Mononuclear cell (primary cell): ENCODE measurements around the gene ABTB1. TPM values are rescaled to one million over a fixed set of nuclear protein-coding genes. Genes with fewer than 3 reads are reported as not detected.

Experiments used
- H3K27me3 ChIP-seq: 2 replicates; pipeline ENCODE4 v1.6.0; 2011; ENCODE audit warnings: low read length, control low read depth; ENCODE audit not compliant: insufficient read depth
- H3K4me1 ChIP-seq: 2 replicates; pipeline ENCODE4 v1.5.1; 2011; ENCODE audit warnings: mild to moderate bottlenecking, low read length, control low read depth; ENCODE audit not compliant: insufficient read depth
- H3K4me3 ChIP-seq: 2 replicates; pipeline ENCODE4 v1.5.1; 2011; ENCODE audit warnings: mild to moderate bottlenecking, low read length, moderate library complexity
- H3K9me3 ChIP-seq: 2 replicates; pipeline ENCODE4 v1.5.1; 2011; ENCODE audit warnings: low read depth, mild to moderate bottlenecking, control low read depth, low read length
- total RNA-seq: library from RNA; depleted of rRNA; stranded (reverse); fragments of >200 nt; gene quantifications from one replicate; pipeline ENCODE4 v1.2.3, GENCODE V29; 2012

The ABTB1 gene
- total RNA-seq, 1 donor, result 27.3 TPM

DNA sequence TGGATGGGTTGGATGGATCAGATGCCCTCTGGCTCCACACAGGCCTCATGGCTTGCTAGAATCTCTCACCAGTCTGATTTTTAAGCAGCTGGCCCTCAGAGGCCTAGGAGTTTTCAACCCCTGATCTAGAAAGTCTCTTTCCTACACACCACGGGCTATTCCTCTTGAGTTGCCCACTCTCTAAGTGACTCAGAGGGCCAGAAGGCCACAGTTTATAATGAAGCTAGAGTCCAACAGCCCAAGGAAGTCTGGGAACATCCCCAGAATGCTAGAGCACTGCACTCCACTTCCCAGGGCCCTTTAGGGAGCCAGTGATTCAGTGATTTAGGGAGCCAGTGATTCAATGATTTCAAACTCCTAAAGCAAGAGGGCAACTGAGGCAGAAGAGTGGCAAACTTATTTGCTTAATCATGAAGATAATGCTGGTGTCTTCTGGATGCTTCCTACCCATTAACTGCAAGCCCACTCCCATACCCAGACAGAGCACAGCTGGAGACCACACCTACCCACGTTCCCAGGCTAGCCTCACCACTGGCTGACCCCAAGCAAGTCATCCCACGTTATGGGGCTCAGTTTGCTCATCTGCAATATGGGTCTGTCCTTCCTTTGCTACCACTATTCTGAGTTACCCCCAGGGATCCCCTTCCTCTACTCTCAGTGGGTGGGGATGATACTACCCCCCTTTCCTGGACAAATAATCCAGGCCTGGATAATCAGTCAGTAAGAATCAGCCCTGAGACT is 36.7 kb downstream of the ABTB1 start:
- Histone ChIP-seq H3K27me3 (no peaks in the 10 kb centered on the region), H3K4me3 (no peak overlapping the region), H3K9me3 (no peaks in the 10 kb centered on the region), H3K4me1 (no peaks in the 10 kb centered on the region)

DNA sequence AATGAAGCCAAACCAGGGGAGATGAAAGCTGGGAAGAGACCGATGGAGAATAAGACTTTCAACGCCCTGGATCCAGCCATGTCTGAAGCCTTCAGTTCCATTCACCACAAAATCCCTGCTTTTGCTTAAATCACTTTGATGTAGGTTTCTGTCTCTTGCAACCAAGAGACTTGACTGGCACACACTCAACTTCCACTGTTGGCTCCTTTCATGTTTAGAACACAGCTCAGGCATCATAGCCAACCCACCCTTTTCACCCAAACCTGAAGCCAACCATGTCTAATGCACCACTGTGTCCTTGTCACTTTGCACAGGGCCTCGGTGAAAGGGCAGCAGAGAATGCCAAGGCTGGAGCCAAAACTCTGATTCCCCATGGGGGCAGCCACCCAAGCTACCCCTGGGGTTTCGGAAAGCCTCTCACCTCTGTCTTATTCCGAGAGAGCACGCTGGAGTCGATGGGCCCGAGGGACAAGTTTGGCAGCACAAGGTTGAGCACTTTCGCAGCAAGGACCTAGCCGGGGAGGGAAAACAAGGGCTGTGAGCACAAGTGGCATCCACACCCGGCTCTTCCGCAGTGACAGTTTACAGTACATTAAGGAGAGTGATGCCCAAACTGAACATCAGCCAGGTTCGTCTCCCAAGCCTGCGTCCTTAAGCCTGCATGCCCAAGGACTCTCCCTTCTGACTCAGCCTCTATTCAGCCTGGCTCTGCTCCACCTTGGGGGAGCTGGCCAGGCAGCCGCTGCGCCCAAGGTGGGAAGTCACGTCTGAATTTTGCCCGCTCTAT is 37.6 kb downstream of the ABTB1 start:
- H3K27me3 ChIP-seq, result no peaks in the 10 kb centered on the region
- no peaks in the 10 kb centered on the region for H3K4me1 ChIP-seq
- no peak overlapping the region for H3K4me3 ChIP-seq
- no peaks in the 10 kb centered on the region for H3K9me3 ChIP-seq

DNA sequence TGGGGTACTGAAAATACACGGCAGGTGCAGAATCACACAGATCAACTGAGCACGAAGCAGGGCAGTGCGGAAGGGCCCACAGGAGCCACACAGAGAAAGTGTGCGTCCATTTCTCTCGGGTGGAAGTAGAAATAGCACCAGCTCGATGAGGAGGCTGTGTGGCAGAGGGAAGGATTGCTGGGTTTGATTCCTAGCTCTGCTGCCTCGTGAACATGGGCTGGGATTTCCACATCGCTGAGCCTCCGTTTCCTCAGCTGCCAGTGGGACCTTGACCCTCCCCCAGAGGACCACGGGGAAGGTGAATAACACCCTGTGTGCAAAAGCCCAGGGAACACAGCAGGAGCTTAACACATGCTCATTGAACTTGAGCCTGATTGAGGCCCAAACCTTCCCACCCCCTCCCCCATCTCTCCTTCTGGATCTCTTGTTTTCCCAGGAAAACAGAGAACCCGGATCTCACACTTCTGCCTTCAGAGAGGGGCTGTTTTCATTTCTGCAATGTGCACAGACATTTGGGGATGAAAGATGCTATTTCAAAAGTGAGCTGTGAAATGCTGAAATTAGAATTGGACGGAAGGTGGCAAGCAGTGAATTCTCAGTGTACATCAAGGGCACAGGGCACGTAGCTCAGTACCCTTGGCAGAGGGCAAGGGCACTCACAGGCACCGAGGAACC is 38.4 kb downstream of the ABTB1 start:
- Histone ChIP-seq H3K4me1 (no peaks in the 10 kb centered on the region), H3K9me3 (no peaks in the 10 kb centered on the region), H3K4me3 (no peak overlapping the region), H3K27me3 (no peaks in the 10 kb centered on the region)

DNA sequence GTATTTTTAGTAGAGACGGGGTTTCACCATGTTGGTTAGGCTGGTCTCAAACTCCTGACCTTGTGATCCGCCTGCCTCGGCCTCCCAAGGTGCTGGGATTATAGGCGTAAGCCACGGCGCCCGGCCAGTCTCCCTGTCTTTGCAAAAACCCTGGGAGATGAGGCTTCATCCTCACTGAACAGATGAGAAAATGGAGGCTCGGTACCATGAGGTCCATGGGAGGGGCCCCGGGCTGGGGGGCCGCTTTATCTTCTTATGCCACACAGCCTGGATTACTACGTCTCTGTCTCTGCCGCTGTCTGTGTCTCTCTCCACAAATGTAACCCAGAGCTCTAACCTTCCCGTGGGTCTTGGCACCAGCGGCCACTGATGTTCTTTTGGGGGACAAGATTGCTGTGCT is 39.1 kb downstream of the ABTB1 start:
- Histone ChIP-seq H3K4me3 (no peak overlapping the region), H3K27me3 (no peaks in the 10 kb centered on the region), H3K9me3 (no peaks in the 10 kb centered on the region), H3K4me1 (no peaks in the 10 kb centered on the region)

DNA sequence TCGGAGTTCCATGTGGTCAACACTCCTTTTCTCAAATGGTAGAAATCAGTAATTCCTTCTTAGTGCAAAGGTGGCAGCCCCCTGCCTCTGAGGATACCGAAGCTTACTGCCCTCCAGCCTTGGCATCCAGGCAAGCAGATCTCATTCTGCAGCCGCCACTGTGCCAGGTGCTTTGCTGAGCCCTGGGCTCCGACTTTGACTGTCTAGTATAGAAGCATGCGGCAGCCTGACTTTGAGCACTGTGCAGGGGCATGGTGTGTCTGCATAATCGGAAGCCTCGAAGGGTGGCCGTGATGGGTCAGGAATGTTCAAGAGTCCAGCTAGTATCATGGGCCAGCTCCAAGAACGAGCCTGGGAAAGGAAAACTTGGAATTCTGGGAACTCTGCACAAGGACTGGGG is 39.7 kb downstream of the ABTB1 start:
- H3K27me3 ChIP-seq, result no peaks in the 10 kb centered on the region
- no peak overlapping the region for H3K4me3 ChIP-seq
- no peaks in the 10 kb centered on the region for H3K9me3 ChIP-seq
- H3K4me1 ChIP-seq, result no peaks in the 10 kb centered on the region

DNA sequence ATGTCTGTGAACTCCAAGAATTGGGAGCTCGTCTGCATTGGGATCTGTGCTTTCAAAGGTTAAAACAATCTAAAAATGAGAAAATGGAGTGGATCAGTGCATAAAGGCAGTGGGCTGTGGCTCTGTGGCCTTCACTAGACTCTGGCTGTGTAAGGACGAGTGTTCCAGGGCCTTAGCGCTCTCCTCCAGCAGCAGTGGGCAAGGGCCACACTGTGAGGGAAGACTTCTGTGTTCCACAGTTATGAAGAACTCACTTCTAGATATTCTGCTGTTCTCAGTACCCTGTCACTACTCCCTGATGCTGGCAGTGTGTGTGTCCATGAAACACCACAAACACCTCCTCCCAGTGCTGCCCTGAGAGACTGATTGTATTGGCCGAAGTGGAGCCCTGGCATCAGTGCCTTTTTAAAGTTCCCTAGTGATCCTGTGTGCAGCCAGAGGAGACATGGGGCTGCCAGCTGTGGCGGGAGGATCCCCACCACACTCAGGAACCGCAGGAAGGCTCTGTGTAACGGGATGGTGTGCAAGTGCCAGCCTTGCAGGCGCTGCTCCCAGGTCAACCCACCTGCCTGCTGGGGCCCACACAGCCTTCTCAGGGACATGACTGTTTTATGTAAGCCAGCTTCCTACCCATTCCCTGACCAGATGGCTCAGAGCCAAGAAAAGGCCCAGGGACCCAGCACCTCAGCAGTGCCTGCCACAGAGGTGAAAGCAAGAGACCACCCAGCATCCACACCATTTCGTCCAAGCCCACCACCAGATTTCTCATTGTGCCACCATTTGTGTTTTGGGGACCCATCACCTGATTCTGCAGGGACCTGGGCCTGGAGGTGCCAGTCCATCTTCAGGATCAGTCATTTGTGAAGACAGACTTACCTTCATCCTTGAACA is 40.4 kb downstream of the ABTB1 start:
- H3K27me3 ChIP-seq, result no peaks in the 10 kb centered on the region
- no peaks in the 10 kb centered on the region for H3K4me1 ChIP-seq

DNA sequence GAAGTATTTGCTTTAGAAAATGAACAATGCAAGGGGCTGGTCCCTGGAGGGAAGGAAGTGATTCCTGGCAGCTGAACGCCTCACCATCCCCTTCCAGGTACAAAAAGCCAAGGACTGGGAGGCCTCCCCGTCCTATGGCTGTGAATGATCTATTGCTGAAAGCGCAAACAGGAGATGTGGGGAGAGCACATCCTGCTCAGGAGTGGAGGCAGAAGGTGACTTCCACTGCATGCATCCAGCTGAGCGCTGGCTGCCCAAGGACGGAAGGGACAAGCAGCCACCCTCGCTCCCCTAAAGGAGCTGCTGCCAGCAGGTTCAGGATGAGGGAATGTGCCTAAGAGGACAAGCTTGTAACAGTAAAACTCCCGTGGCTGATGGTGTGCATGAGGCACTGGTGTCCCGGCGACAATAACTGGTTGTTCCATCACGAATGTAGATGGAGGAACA is 41.4 kb downstream of the ABTB1 start:
- Histone ChIP-seq H3K27me3 (no peaks in the 10 kb centered on the region), H3K9me3 (no peaks in the 10 kb centered on the region), H3K4me1 (no peaks in the 10 kb centered on the region), H3K4me3 (no peak overlapping the region)

More for the DNA sequence above, 40.4 kb downstream of the ABTB1 start:
- H3K4me3 ChIP-seq, result no peak overlapping the region
- H3K9me3 ChIP-seq, result no peaks in the 10 kb centered on the region

DNA sequence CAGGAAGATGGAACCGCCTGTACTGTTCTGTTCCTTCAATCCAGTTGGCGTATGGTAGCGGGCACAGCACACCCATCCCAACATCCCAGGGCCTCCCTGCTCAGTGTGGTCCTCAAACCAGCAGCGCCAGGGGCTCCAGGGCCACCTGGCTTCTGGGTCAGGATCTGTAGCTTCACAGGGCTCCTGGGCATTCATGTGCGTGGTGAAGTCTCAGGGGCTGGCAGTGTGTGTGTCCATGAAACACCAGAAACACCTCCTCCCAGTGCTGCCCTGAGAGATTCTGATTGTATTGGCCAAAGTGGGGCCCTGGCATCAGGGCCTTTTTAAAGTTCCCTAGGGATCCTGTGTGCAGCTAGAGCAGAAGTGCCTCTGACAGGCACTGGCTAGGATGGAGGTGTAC is 42.1 kb downstream of the ABTB1 start:
- Histone ChIP-seq H3K27me3 (no peaks in the 10 kb centered on the region), H3K4me1 (no peaks in the 10 kb centered on the region), H3K9me3 (no peaks in the 10 kb centered on the region), H3K4me3 (no peak overlapping the region)

DNA sequence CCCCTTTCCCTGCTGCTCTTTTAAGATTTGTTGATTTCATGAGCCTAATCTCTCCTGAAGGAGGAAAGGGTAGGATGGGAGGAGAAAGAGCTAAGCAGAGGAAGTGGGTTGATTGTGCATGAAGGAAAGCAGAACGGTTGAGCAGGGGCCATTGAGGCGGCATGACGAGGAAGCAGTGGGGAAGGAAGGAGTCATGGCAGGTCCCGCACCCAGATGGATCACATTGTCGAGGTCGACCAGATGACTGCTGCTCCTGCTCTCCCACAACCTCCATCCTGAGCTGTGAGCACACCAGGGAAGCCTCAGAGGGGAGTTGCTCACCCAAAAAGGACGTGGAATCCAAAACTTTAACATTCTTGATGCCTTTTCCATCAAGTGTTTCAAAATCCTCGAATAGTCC is 42.8 kb downstream of the ABTB1 start:
- no peaks in the 10 kb centered on the region for H3K27me3 ChIP-seq
- no peaks in the 10 kb centered on the region for H3K9me3 ChIP-seq
- no peaks in the 10 kb centered on the region for H3K4me1 ChIP-seq
- no peak overlapping the region for H3K4me3 ChIP-seq

DNA sequence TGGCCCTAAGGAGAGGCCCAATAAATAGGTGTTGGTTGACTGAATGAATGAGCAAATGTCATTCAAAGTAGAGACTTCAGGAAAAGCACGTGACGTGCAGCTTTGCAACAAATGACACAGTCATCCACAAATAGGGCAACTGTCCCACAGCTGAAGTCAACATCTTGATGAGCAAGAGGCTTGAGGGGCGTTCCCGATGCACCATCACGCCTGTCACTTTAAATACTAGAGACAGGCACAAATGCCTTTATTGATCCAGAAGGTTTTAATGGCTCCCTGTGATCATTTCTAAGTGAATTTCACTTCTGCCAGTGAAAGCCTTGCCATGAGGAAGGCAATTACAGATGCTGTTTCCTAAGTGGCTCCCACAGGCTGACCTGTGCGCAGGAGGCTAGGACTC is 43.6 kb downstream of the ABTB1 start:
- no peaks in the 10 kb centered on the region for H3K4me1 ChIP-seq
- H3K9me3 ChIP-seq, result no peaks in the 10 kb centered on the region
- H3K27me3 ChIP-seq, result no peaks in the 10 kb centered on the region
- H3K4me3 ChIP-seq, result no peak overlapping the region

DNA sequence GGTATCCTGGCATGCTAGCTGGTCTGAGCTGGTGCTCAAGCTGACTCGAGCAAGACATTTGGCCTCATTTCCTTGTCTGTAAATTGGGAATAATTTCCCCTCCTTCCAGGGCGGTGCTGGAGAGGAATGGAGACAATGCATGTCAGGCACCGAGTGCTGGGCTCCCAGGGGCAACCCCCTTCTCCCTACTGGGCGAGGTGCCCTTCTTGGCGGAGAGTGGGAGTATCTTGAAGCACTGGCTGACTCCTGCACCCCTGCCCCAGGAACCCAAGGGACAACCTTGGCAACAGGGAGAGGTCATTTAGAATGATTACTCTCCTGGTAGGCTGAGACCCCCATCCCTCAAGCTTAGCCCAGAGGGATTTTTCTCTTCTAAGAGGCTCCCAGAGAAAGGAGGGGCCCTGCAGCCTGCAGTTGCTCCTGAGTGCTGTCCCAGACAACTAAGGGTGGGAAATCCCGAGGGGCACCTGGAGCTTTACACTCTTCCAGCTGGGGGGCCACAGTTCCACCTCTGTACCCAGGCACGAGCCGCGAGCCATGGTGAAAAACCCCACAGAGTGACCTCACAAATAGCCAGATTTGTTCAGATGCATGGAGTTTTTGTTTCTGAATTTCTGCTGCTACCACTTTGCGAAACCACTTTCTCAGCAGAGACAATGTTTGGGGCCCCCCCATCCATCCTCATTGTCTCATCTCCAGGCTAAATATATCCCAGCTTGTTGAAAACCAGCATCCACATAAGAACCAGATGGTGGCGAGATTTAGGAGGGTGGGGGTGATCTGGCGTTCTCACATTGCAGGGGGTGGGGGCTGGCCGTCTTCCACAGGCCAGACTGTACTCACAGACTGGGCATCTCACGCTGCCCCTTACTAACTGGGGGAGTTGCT is 44.8 kb downstream of the ABTB1 start:
- H3K9me3 ChIP-seq, result no peaks in the 10 kb centered on the region

DNA sequence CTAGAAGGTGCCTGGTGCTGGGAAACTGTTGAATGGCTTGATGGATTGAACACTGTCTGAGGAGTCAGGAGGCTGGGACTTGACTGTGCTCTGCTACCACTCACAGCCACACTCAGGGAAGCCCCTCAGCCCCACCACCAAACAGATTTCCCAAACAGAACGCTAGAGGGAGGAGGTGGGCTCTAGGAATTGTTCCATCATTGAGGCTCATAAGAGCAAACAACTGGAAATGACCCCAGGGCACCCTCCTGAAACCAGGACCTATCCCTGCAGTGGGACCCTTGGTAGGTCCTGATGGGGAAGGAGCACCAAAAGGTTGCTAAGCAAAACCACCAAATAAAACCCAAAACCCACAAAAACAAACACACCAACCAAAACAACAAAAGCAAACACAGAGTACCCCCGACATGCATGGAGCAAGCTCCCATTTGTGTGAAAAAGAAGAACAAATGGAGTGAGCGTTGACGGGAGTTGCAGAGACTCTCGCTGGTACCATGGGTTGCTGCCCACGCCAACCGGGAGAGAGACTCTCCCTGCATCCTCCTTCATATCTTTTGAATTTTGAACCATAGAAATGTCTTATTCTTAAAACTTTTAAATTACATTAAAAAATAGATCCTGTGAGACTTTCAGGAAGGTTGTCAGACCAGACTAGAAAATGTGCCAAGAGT is 45.6 kb downstream of the ABTB1 start:
- no peak overlapping the region for H3K4me3 ChIP-seq
- H3K4me1 ChIP-seq, result no peaks in the 10 kb centered on the region
- H3K27me3 ChIP-seq, result no peaks in the 10 kb centered on the region
- H3K9me3 ChIP-seq, result no peaks in the 10 kb centered on the region

More for the DNA sequence above, 44.8 kb downstream of the ABTB1 start:
- Histone ChIP-seq H3K4me3 (no peak overlapping the region), H3K4me1 (no peaks in the 10 kb centered on the region), H3K27me3 (no peaks in the 10 kb centered on the region)

DNA sequence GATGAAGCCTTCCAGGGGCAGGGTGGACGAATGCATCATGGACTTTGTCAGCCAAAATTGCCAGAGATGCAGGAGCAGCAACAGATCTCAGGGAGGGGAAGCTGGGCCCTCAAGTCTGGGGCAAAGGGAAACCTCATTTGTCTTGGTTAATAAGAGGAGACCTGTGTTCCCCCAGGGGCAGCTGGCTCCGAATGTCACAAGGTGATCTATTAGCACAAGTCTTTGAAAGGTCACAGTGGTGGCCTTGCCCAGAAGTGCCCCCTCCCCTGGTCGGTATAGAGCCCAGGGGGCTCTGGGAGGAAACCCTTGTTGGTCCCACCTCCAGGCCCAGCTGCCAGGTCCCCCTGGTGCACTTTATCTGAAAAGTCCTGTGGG is 46.2 kb downstream of the ABTB1 start:
- no peak overlapping the region for H3K4me3 ChIP-seq
- no peaks in the 10 kb centered on the region for H3K4me1 ChIP-seq
- no peaks in the 10 kb centered on the region for H3K27me3 ChIP-seq
- no peaks in the 10 kb centered on the region for H3K9me3 ChIP-seq
